RWPE1 (cell line): Measurements from ENCODE around the gene FNDC3B.
"Not testable (repeated sequence)": the region's sequence is repeated elsewhere in the genome, so short reads cannot be mapped to it uniquely, and the experiment has no call there.

ENCODE experiments used
- CTCF ChIA-PET: fragments of 350-600 bp; sonication (Branson Sonifier 250); formaldehyde crosslinking; extraction: SDS; loops from one replicate; lab custom pipeline; 2021; lab: Yijun Ruan, JAX
- POLR2A ChIA-PET: fragments of 400-600 bp; formaldehyde crosslinking; extraction: SDS; loops from one replicate; lab custom pipeline; 2020; ENCODE audit warnings: antibody characterized with exemption; ENCODE audit not compliant: low non-redundant PET; lab: Yijun Ruan, JAX
- DNase-seq: peaks from one replicate; pipeline ENCODE4 v3.0.0; 2012; ENCODE audit warnings: low spot score
- H3K27ac ChIP-seq: fragments of 450-650 bp; 2 replicates; pipeline ENCODE4 v1.5.1; 2017
- CTCF ChIP-seq: fragments of 450-650 bp; conservative IDR thresholded peaks from 2 replicates; pipeline ENCODE4 v1.5.1; 2017; ENCODE audit warnings: low read depth, mild to moderate bottlenecking

The FNDC3B gene

DNA sequence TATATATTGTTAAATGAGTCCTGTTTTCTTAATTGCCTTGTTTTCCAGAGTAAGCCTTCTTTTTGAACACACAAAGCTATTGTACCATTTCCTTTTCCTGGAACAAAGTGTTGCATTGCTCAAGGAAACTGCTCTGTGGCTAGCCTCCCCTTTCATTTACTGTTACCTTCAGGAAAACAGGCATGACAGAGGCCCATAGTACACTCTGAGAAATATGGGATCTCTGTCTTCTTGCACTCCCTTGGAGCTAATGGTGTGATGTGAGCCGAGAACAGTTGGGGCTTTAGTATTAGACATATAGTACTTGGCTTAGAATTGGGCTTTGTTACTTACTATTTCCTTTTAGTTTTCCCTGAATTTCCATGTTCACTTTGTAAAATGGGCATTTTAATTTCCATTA, 215.2 kb downstream of the FNDC3B start:
- H3K27ac ChIP-seq, result no peak overlapping the region
- ChIA-PET POLR2A (no interaction called here), CTCF (no interaction called here)
- TF ChIP-seq CTCF, result no peak
- no peak for DNase-seq

- DNase-seq, POLR2A ChIA-PET: not testable (repeated sequence)
- CTCF ChIA-PET, result interaction anchor here (0.6 kb wide), 1 partner anchor 11 kb away, joined by 3 read pairs; no protein-coding TSS in a partner anchor
- H3K27ac ChIP-seq, result peak overlapping the region; percentile 36
Observed at GRCh38 chr3:172255321-172255720, 215.9 kb downstream of the FNDC3B start.

DNA sequence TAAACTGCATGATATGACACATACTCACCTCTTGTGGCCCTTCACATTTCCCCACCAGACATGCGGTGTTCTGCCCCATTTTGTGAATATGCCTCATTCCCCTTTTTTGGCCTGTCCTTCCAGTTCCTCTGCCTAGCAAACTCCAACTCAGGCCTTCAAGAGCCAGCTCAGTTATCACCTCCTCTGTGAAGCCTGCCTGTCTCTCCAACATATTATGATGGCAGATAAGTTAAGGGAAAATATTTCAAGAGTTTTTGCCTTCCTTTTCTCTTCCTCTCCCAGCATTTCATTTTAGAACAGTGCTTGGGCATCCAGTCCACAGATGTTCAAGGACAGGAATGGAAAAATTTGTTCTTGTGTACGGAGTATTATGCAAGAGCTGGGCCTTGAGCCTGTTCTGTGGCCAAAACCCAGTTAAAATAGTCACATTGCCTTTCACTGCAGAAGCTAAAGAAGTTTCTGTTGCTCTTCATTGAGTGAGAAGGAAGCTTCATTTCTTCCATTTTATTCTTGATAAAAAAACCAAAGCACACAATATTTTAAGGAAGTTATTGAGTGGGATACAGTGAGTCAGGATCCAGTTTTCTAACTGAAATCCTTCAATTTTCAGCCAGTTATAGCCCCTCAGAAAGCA, 216.8 kb downstream of the FNDC3B start:
- no peak for DNase-seq
- no peak for TF ChIP-seq CTCF
- H3K27ac ChIP-seq, result no peak overlapping the region
- ChIA-PET POLR2A (no interaction called here), CTCF (interaction anchor here (0.6 kb wide), 1 partner anchor 121 kb away, joined by 4 read pairs; no protein-coding TSS in a partner anchor)

- POLR2A ChIA-PET, result no interaction called here
- DNase-seq, result no peak
- TF ChIP-seq CTCF, result no peak
- H3K27ac ChIP-seq, result no peak overlapping the region
- CTCF ChIA-PET, result no interaction called here
Observed at GRCh38 chr3:172257648-172258400, 218.4 kb downstream of the FNDC3B start.

- TF ChIP-seq CTCF, result no peak
- CTCF ChIA-PET, result no interaction called here
- POLR2A ChIA-PET, result no interaction called here
- DNase-seq, result no peak
- no peak overlapping the region for H3K27ac ChIP-seq
Observed at GRCh38 chr3:172258624-172259023, 219.2 kb downstream of the FNDC3B start.

GRCh38 chr3:172259111-172259541, 219.7 kb downstream of the FNDC3B start:
- DNase-seq, result no peak

More at GRCh38 chr3:172259111-172259541, 219.7 kb downstream of the FNDC3B start:
- H3K27ac ChIP-seq, result no peak overlapping the region
- POLR2A ChIA-PET, result no interaction called here
- no peak for TF ChIP-seq CTCF
- CTCF ChIA-PET, result no interaction called here
